HepG2 (cell line): ENCODE measurements around the gene XPNPEP2. TPM values are rescaled to one million over a fixed set of nuclear protein-coding genes. Genes with fewer than 3 reads are reported as not detected.

Source experiments
- ATAC-seq: fragments of 200-7000 bp; cut with Tn5 transposase; 3 replicates; pipeline ENCODE4 v1.9.1; 2020; ENCODE audit warnings: mild to moderate bottlenecking, moderate library complexity
- BruUV-seq: library from RNA; stranded (reverse); fragments of 400-500 nt; replicated peaks from 2 replicates; lab custom pipeline; 2021; lab: Mats Ljungman, UMichigan
- CTCF ChIA-PET: fragments of 300-600 bp; formaldehyde crosslinking; extraction: SDS; loops from one replicate; lab custom pipeline; 2021; ENCODE audit warnings: low total read pairs, inconsistent platforms, low intra/inter-chr PET ratio; lab: Yijun Ruan, JAX
- POLR2A ChIA-PET: fragments of 350-600 bp; sonication (Branson Sonifier 250); formaldehyde crosslinking; loops from one replicate; lab custom pipeline; 2020; ENCODE audit warnings: antibody characterized with exemption, inconsistent platforms; lab: Yijun Ruan, JAX
- DNase-seq: peaks from one replicate; pipeline ENCODE4 v3.0.0-alpha.2; 2015; ENCODE audit warnings: low spot score
- FAIRE-seq: peaks from 3 replicates; lab custom pipeline; 2011; peaks lifted over from hg19 to GRCh38; lab: Jason Lieb, UNC
- H2AFZ ChIP-seq: one replicate; pipeline ENCODE4 v1.6.1; 2011; ENCODE audit warnings: low read length, inconsistent platforms
- H3K27ac ChIP-seq: fragments of 300-600 bp; 3 replicates; pipeline ENCODE4 v1.8.0; 2011; ENCODE audit warnings: mixed run types, mild to moderate bottlenecking, mixed read lengths, low read length, inconsistent platforms; ENCODE audit not compliant: insufficient read depth; ENCODE audit errors: extremely low read length
- H3K27me3 ChIP-seq, 2 experiments: fragments of 200-600 bp in 1 of 2; 2 replicates in 1 of 2; 3 replicates in 1 of 2; pipeline versions ENCODE4 v1.6.0 to v1.8.0; 2011; ENCODE audit warnings: low read length in 2 of 2, mild to moderate bottlenecking in 2 of 2, moderate library complexity in 2 of 2, inconsistent platforms in 1 of 2; ENCODE audit not compliant: insufficient read depth in 2 of 2, control insufficient read depth in 1 of 2
- H3K36me3 ChIP-seq, 2 experiments: fragments of 200-600 bp in 1 of 2; replicated peaks in 1 of 2; 2 replicates in 1 of 2; 3 replicates in 1 of 2; pipeline versions ENCODE4 v1.5.1 to v1.8.0; 2011; ENCODE audit warnings: low read length in 2 of 2, inconsistent platforms in 1 of 2; ENCODE audit not compliant: insufficient read depth in 2 of 2, control insufficient read depth in 1 of 2
- H3K4me1 ChIP-seq: 2 replicates; pipeline ENCODE4 v1.5.1; 2012; ENCODE audit warnings: low read length, inconsistent platforms; ENCODE audit not compliant: insufficient read depth
- H3K4me2 ChIP-seq: 2 replicates; pipeline ENCODE4 v1.6.0; 2011; ENCODE audit warnings: low read depth, low read length, inconsistent platforms
- H3K4me3 ChIP-seq, 3 experiments: fragments of 200-600 bp in 1 of 3; sonication (generic), shearing (Covaris generic) in 1 of 3; replicated peaks in 1 of 3; 2 replicates each; pipeline ENCODE4 v1.5.1; 2011 to 2016; ENCODE audit warnings: low read length in 3 of 3, inconsistent platforms in 2 of 3, low read depth in 2 of 3, mild to moderate bottlenecking in 2 of 3, control low read depth in 1 of 3, mixed read lengths in 1 of 3; ENCODE audit not compliant: insufficient read depth in 1 of 3
- H3K79me2 ChIP-seq: one replicate; pipeline ENCODE4 v1.6.1; 2011; ENCODE audit warnings: low read length, inconsistent platforms; ENCODE audit not compliant: insufficient read depth
- H3K9ac ChIP-seq: 2 replicates; pipeline ENCODE4 v1.6.0; 2011; ENCODE audit warnings: mild to moderate bottlenecking, low read depth, low read length, inconsistent platforms; ENCODE audit not compliant: insufficient read depth
- H3K9me3 ChIP-seq: 2 replicates; pipeline ENCODE4 v1.5.1; 2012; ENCODE audit warnings: mild to moderate bottlenecking, low read length
- H4K20me1 ChIP-seq: 2 replicates; pipeline ENCODE4 v1.6.0; 2011; ENCODE audit warnings: inconsistent platforms, mild to moderate bottlenecking, low read length, moderate library complexity; ENCODE audit not compliant: insufficient read depth
- ATF7 ChIP-seq, 2 experiments: fragments of 450-650 bp in 1 of 2; sonication (generic) in 1 of 2; formaldehyde crosslinking in 1 of 2; IDR thresholded peaks; 2 replicates each; pipeline versions ENCODE4 v1.4.0 to v1.6.1; 2016 to 2020; ENCODE audit warnings: antibody characterized with exemption in 1 of 2, mild to moderate bottlenecking in 1 of 2, missing genetic modification reagents in 1 of 2
- JUNB ChIP-seq: sonication (generic); formaldehyde crosslinking; IDR thresholded peaks from 2 replicates; pipeline ENCODE4 v1.8.0; 2022; ENCODE audit warnings: missing genetic modification reagents, mild to moderate bottlenecking, borderline replicate concordance
- NCOA2 ChIP-seq: sonication (generic); formaldehyde crosslinking; IDR thresholded peaks from 2 replicates; pipeline ENCODE4 v1.8.0; 2022; ENCODE audit warnings: inconsistent platforms
- NCOR1 ChIP-seq: fragments of 200-600 bp; sonication (generic); IDR thresholded peaks from 2 replicates; pipeline ENCODE4 v1.7.0; 2017; ENCODE audit warnings: antibody characterized with exemption, low read length, borderline replicate concordance
- RFX3 ChIP-seq: IDR thresholded peaks from 2 replicates; pipeline ENCODE4 v1.6.1; 2016; ENCODE audit warnings: missing biosample characterization, missing genetic modification reagents
- WGBS: methylation state at CpG from one replicate; pipeline ENCODE4 v1.1.6; 2017; ENCODE audit warnings: low lambda C conversion rate; 5-methylcytosine and 5-hydroxymethylcytosine counted together
- in situ Hi-C: cut with HindIII; loops from 2 replicates; pipeline ENCODE4 v1.10.0; 2017; ENCODE audit warnings: low pct_unique_long_range_greater_than_20kb; ENCODE audit not compliant: extremely low pct_ligation_motif_present
- intact Hi-C: fragments of 100-400 bp; cut with micrococcal nuclease; formaldehyde crosslinking; loops from one replicate; pipeline ENCODE4 v1.10.0; 2022; ENCODE audit not compliant: unreplicated experiment
- polyA plus RNA-seq, 8 experiments: library from polyadenylated mRNA; depleted of rRNA in 3 of 8; stranded (reverse) in 7 of 8; unstranded in 1 of 8; fragments of >200 nt; fragmentation: Illumina TruSeq in 4 of 8; extraction: Trizol in 4 of 8; gene quantifications; 2 replicates each; pipeline versions ENCODE4 v1.2.1 to v1.2.3, GENCODE V29; 2011 to 2016; ENCODE audit warnings: low read depth in 4 of 8, missing spikeins in 1 of 8, mixed read lengths in 1 of 8; ENCODE audit not compliant: insufficient read depth in 1 of 8
- total RNA-seq, 5 experiments: library from RNA; depleted of rRNA; stranded (reverse); fragments of >200 nt; fragmentation: Illumina TruSeq; extraction: Trizol; gene quantifications; 2 replicates each; pipeline ENCODE4 v1.2.3, GENCODE V29; 2016; ENCODE audit warnings: low read depth in 1 of 5
- TF ChIP-seq, protein P1 (sequence below): sonication (generic); formaldehyde crosslinking; IDR thresholded peaks from 2 replicates; pipeline ENCODE4 v1.4.0; 2020; ENCODE audit warnings: mild to moderate bottlenecking, missing genetic modification reagents
- TF ChIP-seq, protein P2 (sequence below): sonication (generic); formaldehyde crosslinking; IDR thresholded peaks from 2 replicates; pipeline ENCODE4 v1.5.0; 2020; ENCODE audit warnings: mild to moderate bottlenecking, missing genetic modification reagents, moderate library complexity

Gene XPNPEP2
- total and polyA plus RNA-seq, 2 of the 13 experiments (the other 11 are each of a cell fraction or from before 2014, with no cell fraction given) = 1.1 to 1.8 TPM

DNA sequence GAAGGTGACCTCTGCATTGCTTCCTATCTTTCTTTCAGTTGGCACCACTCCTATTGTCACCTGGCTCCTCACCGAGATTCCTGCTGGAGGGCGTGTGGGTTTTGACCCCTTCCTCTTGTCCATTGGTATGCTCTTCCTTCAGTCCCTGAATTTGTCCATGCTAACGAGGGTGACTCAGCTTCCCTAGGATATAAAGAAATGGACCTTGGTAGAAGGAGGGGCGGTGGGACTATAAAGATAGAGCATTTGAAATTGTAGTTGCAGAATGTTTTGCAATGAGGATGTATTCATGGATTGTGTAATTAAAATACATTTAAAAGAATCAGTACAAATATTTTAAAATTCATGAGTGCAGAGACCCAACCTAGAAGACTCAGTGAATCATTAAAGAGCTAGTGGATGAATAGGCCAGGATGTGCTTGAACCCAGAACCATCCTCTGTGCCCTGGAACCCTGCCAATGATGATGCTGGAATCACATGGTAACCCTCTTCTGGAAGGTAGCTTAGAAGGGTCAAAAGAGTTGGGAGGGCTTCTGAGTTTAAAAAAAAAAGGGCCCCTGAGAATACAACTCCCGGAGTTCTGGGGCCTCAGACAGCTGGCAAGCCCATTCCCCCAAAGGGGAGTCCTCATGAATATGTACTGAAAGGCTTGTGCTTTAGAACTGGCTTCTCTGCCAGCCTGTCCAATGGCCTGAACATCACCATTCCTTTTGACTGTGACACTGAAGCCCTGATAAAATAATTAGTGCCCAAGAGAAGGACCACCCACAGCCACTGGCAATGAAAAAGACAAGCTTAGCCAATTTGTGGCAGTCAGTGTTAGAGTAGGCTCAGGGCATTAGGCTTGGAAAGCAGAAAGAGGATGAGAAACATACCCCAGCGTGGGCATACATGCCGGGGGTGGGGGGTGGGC lies 8.0 kb downstream of the XPNPEP2 start (continued):
- TF ChIP-seq NCOA2 (CRISPR knock-in tag) = no peak
- TF ChIP-seq, all 625 proteins: peak for 0

DNA sequence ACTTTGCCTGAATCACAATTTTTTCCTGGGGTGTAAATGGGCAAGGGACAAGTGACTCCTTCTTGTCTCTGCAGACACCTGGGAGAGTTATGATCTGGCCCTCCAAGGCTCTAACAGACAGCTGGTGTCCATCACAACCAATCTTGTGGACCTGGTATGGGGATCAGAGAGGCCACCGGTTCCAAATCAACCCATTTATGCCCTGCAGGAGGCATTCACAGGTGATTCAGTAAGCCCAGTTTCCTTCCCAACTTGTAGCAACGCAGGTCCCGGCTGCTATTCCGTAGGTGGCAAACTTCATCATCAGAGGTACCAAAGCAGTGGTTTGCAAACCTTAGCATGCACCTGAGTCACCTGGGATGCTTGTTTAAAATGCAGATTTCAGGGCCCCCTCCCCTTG lies 8.8 kb downstream of the XPNPEP2 start:
- ATAC-seq = no peak
- Histone ChIP-seq H3K9me3 (no peaks in the 10 kb centered on the region), H3K36me3 (no peaks in the 10 kb centered on the region), H3K4me2 (no peak overlapping the region), H3K27ac (no peak overlapping the region), H2AFZ (no peak overlapping the region), H3K4me1 (peaks cover 16% of the 10 kb centered on the region), H4K20me1 (no peaks in the 10 kb centered on the region), H3K79me2 (no peaks in the 10 kb centered on the region), H3K9ac (no peak overlapping the region), H3K4me3 (no peak overlapping the region), H3K27me3 (no peaks in the 10 kb centered on the region)
- in situ Hi-C loops = no loop called here
- intact Hi-C loops = no loop called here
- 100% methylated on average over 1 of the region's 4 CpGs for WGBS
- ChIA-PET CTCF (no interaction called here), POLR2A (no interaction called here)
- DNase-seq = no peak
- no peak for FAIRE-seq
- BruUV-seq = no TSS peak
- TF ChIP-seq, protein P1, sequence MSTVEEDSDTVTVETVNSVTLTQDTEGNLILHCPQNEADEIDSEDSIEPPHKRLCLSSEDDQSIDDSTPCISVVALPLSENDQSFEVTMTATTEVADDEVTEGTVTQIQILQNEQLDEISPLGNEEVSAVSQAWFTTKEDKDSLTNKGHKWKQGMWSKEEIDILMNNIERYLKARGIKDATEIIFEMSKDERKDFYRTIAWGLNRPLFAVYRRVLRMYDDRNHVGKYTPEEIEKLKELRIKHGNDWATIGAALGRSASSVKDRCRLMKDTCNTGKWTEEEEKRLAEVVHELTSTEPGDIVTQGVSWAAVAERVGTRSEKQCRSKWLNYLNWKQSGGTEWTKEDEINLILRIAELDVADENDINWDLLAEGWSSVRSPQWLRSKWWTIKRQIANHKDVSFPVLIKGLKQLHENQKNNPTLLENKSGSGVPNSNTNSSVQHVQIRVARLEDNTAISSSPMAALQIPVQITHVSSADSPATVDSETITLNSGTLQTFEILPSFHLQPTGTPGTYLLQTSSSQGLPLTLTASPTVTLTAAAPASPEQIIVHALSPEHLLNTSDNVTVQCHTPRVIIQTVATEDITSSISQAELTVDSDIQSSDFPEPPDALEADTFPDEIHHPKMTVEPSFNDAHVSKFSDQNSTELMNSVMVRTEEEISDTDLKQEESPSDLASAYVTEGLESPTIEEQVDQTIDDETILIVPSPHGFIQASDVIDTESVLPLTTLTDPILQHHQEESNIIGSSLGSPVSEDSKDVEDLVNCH (CRISPR knock-in tag) = no peak
- TF ChIP-seq, protein P2, sequence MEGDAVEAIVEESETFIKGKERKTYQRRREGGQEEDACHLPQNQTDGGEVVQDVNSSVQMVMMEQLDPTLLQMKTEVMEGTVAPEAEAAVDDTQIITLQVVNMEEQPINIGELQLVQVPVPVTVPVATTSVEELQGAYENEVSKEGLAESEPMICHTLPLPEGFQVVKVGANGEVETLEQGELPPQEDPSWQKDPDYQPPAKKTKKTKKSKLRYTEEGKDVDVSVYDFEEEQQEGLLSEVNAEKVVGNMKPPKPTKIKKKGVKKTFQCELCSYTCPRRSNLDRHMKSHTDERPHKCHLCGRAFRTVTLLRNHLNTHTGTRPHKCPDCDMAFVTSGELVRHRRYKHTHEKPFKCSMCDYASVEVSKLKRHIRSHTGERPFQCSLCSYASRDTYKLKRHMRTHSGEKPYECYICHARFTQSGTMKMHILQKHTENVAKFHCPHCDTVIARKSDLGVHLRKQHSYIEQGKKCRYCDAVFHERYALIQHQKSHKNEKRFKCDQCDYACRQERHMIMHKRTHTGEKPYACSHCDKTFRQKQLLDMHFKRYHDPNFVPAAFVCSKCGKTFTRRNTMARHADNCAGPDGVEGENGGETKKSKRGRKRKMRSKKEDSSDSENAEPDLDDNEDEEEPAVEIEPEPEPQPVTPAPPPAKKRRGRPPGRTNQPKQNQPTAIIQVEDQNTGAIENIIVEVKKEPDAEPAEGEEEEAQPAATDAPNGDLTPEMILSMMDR (CRISPR knock-in tag) = no peak
- no peak for TF ChIP-seq RFX3 (CRISPR knock-in tag)
- no peak for TF ChIP-seq JUNB (CRISPR knock-in tag)
- TF ChIP-seq ATF7 (IDR thresholded peaks at IDR 0.05) = no peak
- no peak for TF ChIP-seq ATF7 (CRISPR knock-in tag; IDR thresholded peaks at IDR 0.05)
- no peak for TF ChIP-seq NCOR1
